Neutrophil (primary cell): ENCODE results near the gene RPUSD4.
A peak's percentile ranks its signal among the peaks of the same experiment; 100 is the strongest.
"Not testable (repeated sequence)": the region's sequence is repeated elsewhere in the genome, so short reads cannot be mapped to it uniquely, and the experiment has no call there.

Source experiments
- H3K27ac ChIP-seq: fragments of 200-600 bp; sonication (generic); 2 replicates; pipeline ENCODE4 v1.5.1; 2016; ENCODE audit warnings: mild to moderate bottlenecking, moderate library complexity
- H3K27me3 ChIP-seq: fragments of 200-600 bp; sonication (generic); 2 replicates; pipeline ENCODE4 v1.6.0; 2016; ENCODE audit warnings: mild to moderate bottlenecking
- H3K36me3 ChIP-seq: fragments of 200-600 bp; sonication (generic); 2 replicates; pipeline ENCODE4 v1.5.1; 2017
- H3K4me1 ChIP-seq, 2 experiments: fragments of 200-600 bp in 1 of 2; sonication (generic) in 1 of 2; 1 replicate in 1 of 2; 2 replicates in 1 of 2; pipeline versions ENCODE4 v1.5.1 to v1.6.1; 2013 to 2016; ENCODE audit warnings: low read depth in 1 of 2, low read length in 1 of 2, mild to moderate bottlenecking in 1 of 2, moderate library complexity in 1 of 2; ENCODE audit not compliant: control insufficient read depth in 1 of 2, insufficient read depth in 1 of 2
- H3K4me3 ChIP-seq, 2 experiments: fragments of 200-600 bp in 1 of 2; sonication (generic) in 1 of 2; 1 replicate in 1 of 2; 2 replicates in 1 of 2; pipeline ENCODE4 v1.5.1; 2013 to 2016; ENCODE audit warnings: low read depth in 1 of 2, low read length in 1 of 2, mild to moderate bottlenecking in 1 of 2, moderate library complexity in 1 of 2
- H3K9me3 ChIP-seq: fragments of 200-600 bp; sonication (generic); 2 replicates; pipeline ENCODE4 v1.5.1; 2016
- CTCF ChIP-seq: fragments of 200-600 bp; sonication (generic); IDR thresholded peaks from 2 replicates; pipeline ENCODE4 v1.5.1; 2016; ENCODE audit warnings: antibody characterized with exemption

RPUSD4 gene

GRCh38 chr11:126211236-126212088 lies at the start of gene RPUSD4, which contains the start of gene FAM118B:
Gene RPUSD4 (minus strand): TSS chr11:126211650. CDS start chr11:126211638, 12 bp downstream.
Gene FAM118B (plus strand): TSS chr11:126211782. CDS start chr11:126235002, 23,220 bp downstream.
- H3K4me1 ChIP-seq, result peaks cover 26 to 30% of the 10 kb centered on the region in 2 experiments
- peaks cover 8% of the 10 kb centered on the region for H3K36me3 ChIP-seq
- H3K27me3 ChIP-seq, result no peaks in the 10 kb centered on the region
- no peaks in the 10 kb centered on the region for H3K9me3 ChIP-seq
- peak within 1 kb of the TSS; percentile 69 to 92 for H3K4me3 ChIP-seq
- TF ChIP-seq CTCF, result no peak
- H3K27ac ChIP-seq, result peak within 1 kb of the TSS; percentile 61

- H3K27me3 ChIP-seq, result no peaks in the 10 kb centered on the region
- H3K4me1 ChIP-seq, result no peaks in the 10 kb centered on the region
- peaks cover 60% of the 10 kb centered on the region for H3K36me3 ChIP-seq
- no peak overlapping the region for H3K27ac ChIP-seq
- H3K4me3 ChIP-seq, result no peak overlapping the region
- H3K9me3 ChIP-seq, result no peaks in the 10 kb centered on the region
- TF ChIP-seq CTCF, result no peak
Observed at GRCh38 chr11:126257764-126258163, 46.3 kb upstream of the RPUSD4 start.

- H3K4me1 ChIP-seq, result no peaks in the 10 kb centered on the region
- H3K27me3 ChIP-seq, result no peaks in the 10 kb centered on the region
- H3K9me3 ChIP-seq, result no peaks in the 10 kb centered on the region
- no peak for TF ChIP-seq CTCF
- peaks cover 60% of the 10 kb centered on the region for H3K36me3 ChIP-seq
- H3K4me3 ChIP-seq, result no peak overlapping the region
- no peak overlapping the region for H3K27ac ChIP-seq
Observed at GRCh38 chr11:126257144-126257543, 45.7 kb upstream of the RPUSD4 start.

GRCh38 chr11:126256216-126256615 lies 44.8 kb upstream of the RPUSD4 start:
- no peak overlapping the region for H3K27ac ChIP-seq
- no peak for TF ChIP-seq CTCF
- no peaks in the 10 kb centered on the region for H3K4me1 ChIP-seq
- H3K27me3 ChIP-seq, result no peaks in the 10 kb centered on the region
- peaks cover 52% of the 10 kb centered on the region for H3K36me3 ChIP-seq
- no peaks in the 10 kb centered on the region for H3K9me3 ChIP-seq
- no peak overlapping the region for H3K4me3 ChIP-seq

- not testable (repeated sequence) for H3K27me3 ChIP-seq, H3K4me1 ChIP-seq, H3K4me3 ChIP-seq, H3K9me3 ChIP-seq, H3K27ac ChIP-seq
- peaks cover 51% of the 10 kb centered on the region for H3K36me3 ChIP-seq
Observed at GRCh38 chr11:126255507-126255906, 44.1 kb upstream of the RPUSD4 start.

- H3K27me3 ChIP-seq, result no peaks in the 10 kb centered on the region
- no peaks in the 10 kb centered on the region for H3K4me1 ChIP-seq
- H3K36me3 ChIP-seq, result peaks cover 48% of the 10 kb centered on the region
- H3K4me3 ChIP-seq, result no peak overlapping the region
- no peak overlapping the region for H3K27ac ChIP-seq
- TF ChIP-seq CTCF, result no peak
- no peaks in the 10 kb centered on the region for H3K9me3 ChIP-seq
Observed at GRCh38 chr11:126254819-126255218, 43.4 kb upstream of the RPUSD4 start.
